ENCODE measurements around the gene FGF2.
"Not testable (repeated sequence)": the region's sequence is repeated elsewhere in the genome, so short reads cannot be mapped to it uniquely, and the experiment has no call there.

The FGF2 gene

GRCh38 chr4:122930862-122931261, 104.2 kb downstream of the FGF2 start:
- no peak for DNase-seq (ENCODE audit: low spot score)

- no peak for DNase-seq (ENCODE audit: low spot score)
These were observed 106.1 kb downstream of the FGF2 start for GRCh38 chr4:122932763-122933162.

- not testable (repeated sequence) for DNase-seq (ENCODE audit: low spot score)
These were observed 118.5 kb downstream of the FGF2 start for GRCh38 chr4:122945136-122945535.

- DNase-seq (ENCODE audit: low spot score), result peak; percentile 48
These were observed 119.5 kb downstream of the FGF2 start for GRCh38 chr4:122946142-122946541.

All from D341Med (cell line).